IMR-90 (cell line): ENCODE results near the gene RAB11FIP4.

Experiments used
- CHD1 ChIP-seq: IDR thresholded peaks from 2 replicates; pipeline ENCODE4 v1.6.1; 2012; ENCODE audit warnings: low read depth, low read length, improper control_type of control experiment
- CTCF ChIP-seq: conservative IDR thresholded peaks from 2 replicates; pipeline ENCODE4 v1.5.1; 2012; ENCODE audit warnings: mild to moderate bottlenecking, low read depth, low read length, improper control_type of control experiment
- MAFK ChIP-seq: IDR thresholded peaks from 2 replicates; pipeline ENCODE4 v1.6.1; 2012; ENCODE audit warnings: low read depth, low read length, improper control_type of control experiment
- POLR2A ChIP-seq: IDR thresholded peaks from 2 replicates; pipeline ENCODE4 v1.6.1; 2012; ENCODE audit warnings: mild to moderate bottlenecking, low read depth, low read length
- RAD21 ChIP-seq: IDR thresholded peaks from 2 replicates; pipeline ENCODE4 v1.6.1; 2012; ENCODE audit warnings: low read length, improper control_type of control experiment
- RCOR1 ChIP-seq: IDR thresholded peaks from 2 replicates; pipeline ENCODE4 v1.6.1; 2012; ENCODE audit warnings: mild to moderate bottlenecking, low read length, improper control_type of control experiment; ENCODE audit not compliant: insufficient replicate concordance
- RFX5 ChIP-seq: IDR thresholded peaks from 2 replicates; pipeline ENCODE4 v1.8.0; 2012; ENCODE audit warnings: low read depth, mild to moderate bottlenecking, low read length, moderate library complexity
- SMC3 ChIP-seq: fragments of 150-350 bp; IDR thresholded peaks from 2 replicates; pipeline ENCODE4 v1.6.1; 2016; ENCODE audit warnings: low read depth, mild to moderate bottlenecking, antibody characterized with exemption, low read length, moderate library complexity

GRCh38 chr17:31443386-31443785 is 51.9 kb downstream of the RAB11FIP4 start:
- TF ChIP-seq CTCF (no peak), RAD21 (no peak), POLR2A (no peak), RFX5 (no peak), SMC3 (no peak), CHD1 (no peak), RCOR1 (no peak), MAFK (no peak)
